HG03045 (cell line): ENCODE data around the gene KLHL30.

Source experiments
- ATAC-seq: cut with Tn5 transposase; IDR thresholded peaks from one replicate; pipeline ENCODE4 v1.9.1; 2021; ENCODE audit warnings: mild to moderate bottlenecking, moderate library complexity; ENCODE audit not compliant: unreplicated experiment

KLHL30 gene

DNA sequence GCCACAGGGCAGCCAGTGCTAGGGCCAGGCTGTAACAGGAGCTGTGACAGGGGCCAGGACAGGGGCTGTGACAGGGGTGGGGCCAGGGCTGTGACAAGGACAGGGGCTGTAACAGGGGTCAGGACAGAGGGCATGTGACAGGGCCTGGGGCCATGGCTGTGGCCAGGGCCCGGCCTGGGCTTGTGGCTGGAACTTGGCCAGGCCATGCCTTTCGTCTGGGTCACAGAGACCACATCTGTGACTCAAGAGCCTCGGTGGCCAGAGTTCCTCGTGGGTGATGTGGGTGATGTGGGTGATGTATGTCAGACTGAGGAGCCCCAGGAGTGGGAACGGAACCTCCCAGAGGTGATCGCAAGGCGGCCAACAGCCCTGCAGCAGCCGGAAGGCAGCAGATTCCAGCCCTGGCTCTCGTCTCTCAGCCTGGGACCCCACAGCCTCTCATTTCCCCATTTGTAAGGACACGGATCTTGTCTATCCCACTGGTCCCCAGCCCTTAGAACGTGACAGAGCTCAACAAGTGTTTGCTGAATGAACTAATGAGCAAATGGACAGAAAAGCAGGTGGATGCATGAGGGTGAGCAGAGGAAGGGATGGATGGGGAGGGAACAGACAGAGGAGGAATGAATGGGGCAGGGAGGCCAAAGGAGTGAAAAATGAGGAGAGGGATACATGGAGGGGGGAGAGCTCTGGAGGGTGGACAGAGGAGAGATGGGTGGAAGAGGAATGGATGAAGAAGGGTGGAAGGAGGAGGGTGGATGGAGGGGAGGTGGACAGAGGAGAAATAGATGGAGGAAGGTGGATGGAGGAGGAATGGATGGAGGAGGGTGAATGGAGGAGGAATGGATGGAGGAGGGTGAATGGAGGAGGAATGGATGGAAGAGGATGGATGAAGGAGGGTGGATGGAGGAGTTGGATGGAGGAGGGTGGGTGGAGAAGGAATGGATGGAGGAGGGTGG, 21.0 kb upstream of the KLHL30 start:
- no peak for ATAC-seq

DNA sequence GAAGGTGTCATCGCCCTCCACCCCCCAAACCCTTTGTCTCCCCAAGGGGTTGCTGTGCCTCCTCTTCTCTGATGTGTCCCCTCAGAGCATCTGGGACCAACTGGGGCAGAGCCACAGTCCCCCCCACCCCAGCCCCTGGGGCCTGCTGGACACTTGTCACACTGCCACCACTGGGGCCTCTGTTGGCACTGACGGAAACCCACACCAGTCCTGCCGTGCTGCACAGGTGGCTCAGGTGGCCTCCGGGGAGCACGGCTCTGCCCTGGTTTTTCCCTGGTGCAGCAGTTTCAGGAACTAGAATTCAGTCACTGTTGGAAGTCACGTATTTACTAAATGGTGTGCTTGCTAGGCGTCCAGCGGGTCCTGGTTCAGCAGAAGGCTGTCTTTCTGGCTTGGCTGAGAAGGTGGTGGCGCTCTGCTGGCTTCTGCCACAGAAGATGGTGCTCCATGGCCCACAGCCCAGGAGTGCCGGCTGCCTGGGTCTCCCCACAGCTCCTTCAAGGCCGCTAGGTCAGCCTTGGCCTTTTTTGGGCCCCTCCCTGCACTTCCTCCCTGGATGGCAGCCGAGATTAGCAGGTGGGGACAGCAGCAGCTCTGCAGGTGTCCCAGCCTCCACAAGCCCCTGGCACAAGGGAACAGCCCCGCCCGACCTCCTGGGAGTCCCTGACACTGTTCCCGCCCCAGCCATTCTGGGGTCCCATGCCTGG, 18.6 kb upstream of the KLHL30 start:
- ATAC-seq = no peak

DNA sequence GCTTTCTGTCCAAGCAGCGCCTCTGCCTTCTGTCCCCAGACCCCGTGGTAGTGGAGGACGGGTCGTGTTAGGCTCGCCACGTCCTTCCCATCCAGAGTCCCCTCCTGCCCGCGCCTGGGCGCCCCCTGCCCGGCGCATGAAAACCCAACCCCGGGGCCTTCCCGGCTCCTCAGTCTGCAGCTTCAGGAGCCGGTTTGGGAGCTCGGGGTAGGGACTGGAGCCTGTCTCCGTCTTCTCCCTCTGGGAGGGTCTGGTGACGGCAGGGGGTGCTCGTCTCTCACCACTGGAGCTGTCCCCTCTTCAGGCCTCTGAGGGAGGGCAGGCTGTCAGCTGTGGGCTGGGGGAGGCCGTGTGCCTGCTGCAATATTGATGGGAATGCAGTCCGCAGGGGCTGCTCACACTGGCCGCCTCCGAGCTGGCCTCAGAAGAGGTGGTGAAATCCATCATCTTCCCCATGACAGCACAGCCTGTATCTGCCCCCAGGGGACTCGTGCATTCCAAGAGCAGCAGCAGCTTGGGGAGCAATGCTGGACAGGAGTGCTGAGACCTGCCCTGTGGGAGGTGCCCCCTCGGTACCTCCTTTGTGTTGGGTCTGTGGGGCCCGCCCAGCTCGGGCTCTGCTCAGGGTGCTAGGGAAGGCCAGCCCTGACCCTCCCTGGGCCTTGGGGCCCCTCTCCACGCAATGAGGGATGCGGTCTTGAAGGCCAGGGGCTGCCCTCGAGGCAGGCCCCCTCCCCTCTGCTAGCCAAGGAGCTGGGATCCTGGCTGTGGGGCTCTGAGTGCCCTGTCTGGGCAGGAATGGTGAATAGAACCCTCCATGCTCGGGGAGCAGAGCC, 17.8 kb upstream of the KLHL30 start:
- ATAC-seq = no peak

DNA sequence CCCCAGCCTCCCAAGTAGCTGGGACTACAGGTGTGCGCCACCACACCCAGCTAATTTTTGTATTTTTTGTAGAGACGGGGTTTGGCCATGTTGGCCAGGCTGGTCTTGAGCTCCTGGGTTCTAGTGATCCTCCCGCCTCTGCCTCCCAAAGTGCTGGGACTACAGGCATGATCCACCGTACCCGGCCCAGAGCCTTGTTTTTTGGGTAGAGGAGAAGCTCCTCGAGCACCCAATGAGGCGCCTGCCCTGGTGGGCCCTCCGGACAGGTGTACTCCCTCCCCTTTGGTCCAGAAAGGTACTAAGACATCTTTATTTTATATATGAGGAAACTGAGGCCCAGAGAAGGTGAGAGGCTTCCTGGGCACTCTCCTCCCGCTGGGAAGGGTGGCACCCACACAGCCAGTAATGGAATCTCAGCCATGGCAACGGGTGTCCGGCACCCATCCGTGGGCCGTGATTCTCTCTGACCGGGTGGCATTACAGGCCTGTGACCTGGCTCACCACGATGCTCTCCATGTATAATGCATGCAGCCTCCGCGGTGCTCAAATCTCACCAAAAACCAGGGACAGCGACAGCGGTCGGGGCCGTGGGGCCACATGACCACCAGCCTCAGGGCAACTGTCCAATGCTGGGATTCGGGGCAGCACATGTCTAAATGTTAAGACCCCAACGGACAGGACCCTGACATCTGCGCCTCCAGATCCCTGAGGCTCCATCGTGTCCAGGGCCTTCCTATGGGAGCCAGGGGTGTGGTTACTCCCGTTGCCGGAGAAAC, 16.8 kb upstream of the KLHL30 start:
- no peak for ATAC-seq

DNA sequence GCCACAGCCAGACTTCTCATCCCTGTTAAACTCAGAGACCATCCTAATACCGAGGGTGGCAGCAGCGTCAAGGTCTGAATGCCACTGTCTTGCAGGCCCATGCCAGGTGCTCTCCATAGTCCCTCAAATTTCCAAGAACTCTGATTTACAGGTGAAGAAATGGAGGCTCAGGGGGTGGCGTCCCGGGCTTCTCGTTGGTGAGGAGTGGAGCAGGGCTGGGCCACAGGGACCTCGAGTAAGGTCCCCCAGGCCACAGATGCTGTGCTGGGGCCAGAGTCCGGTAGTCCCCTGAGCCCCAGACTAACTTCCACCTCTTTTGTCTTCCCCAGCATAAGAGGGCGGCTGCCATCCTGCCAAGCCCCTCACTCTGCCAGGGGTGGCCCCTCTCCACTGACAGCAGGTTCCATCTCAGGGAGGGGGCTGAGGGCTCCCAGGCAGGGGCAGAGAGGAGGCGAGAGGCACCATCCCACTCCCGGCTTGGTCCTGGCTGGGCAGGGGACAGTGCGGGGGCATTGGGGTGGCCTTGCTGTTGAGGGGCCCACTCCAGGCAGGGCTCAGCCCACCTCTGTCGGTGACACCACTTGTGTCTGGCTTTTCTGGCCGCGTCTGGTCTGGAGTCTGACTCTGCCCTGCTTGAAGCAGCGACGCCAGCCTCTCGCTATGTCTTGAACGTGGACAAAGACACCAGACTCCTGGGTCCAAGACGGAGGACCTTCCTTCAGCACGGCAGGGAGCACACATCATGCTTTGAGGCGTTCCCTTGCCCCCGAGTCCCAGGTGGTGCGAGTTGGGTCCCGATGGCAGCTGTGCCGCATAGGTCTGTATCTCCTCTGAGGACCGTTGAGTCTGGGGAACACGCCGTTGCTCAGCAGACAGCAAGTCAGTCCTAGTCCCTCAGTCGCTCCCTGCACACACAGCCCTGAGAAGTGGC, 15.9 kb upstream of the KLHL30 start:
- no peak for ATAC-seq

DNA sequence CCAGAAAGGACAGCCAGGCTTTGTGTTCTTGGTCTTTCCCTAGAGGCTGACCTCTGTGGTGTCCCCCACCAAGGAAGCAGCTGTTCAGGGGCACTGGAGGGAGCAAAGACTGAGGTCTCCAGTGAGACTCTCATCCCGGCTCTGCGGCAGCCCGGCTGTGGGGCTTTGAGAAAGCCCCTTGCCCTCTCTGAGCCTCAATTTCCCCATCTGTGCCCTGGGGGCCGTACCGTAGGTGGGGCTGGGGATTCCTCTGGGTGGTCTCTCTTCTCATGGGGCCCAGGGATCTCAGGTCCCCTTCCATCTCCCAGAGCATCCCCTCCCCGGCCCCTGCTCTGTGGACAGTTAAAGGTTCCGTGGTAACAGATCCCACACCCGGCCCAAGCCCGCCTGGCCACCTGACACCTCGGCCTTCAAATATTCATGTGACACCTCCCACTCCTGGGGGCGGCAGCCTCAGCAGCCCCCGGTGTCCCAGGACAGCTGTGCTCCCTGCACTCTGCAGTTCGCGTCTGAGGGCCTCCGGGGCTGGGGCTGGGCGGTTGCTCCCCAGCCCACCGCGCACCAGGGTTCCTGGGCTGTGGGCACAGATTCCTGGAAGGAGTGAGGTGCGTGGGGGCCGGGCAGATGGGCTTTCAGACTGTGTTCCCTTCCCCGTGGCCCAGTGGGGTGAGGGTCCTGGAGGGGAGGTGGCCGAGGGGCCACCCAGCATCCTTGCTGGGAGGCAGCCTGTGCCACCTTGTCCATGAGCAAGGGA, 15.1 kb upstream of the KLHL30 start:
- ATAC-seq = no peak

DNA sequence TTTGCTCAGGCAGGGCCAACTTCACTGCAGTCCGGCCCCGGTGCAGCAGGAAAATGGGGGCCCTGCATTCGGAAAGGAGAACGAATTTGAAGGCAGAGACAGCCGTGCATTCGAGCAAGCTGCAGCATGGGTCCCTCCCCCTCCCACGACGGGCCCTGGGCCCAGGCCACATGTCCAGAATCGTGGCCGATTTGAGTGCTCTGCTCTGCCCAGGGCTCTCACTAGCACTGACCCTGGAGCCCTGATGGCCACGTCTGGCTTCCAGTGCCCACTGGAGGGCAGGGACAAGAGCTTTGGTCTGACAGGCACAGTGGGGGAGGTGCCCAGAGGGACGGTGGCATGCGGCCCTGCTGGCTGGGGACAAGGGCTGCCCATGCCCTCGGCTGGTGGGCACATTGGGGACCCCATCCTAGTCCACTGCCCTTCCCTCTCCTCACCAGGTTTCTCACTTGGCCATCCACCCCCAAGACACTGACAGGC, 14.4 kb upstream of the KLHL30 start:
- no peak for ATAC-seq

DNA sequence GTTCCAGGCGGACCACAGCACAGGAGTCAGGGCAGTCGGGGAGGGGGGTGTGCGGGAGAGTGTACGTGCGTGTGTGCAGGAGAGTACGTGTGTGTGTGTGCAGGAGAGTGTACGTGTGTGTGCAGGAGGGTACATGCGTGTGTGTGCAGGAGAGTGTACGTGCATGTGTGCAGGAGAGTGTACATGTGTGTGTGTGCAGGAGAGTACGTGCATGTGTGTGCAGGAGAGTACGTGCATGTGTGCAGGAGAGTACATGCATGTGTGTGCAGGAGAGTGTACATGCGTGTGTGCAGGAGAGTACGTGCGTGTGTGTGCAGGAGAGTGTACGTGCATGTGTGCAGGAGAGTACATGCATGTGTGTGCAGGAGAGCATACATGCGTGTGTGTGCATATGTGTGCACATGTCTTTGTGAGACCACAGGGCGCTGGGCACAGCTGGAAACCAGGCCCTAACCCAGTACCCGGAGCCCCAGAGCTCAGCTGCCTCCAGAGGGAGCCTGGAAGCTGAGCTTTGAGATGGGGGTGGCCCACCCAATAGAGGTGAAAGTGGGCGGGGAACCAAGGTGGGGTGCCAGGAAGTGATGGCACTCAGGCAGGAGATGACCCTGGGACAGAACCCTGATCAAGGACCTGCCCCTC, 13.9 kb upstream of the KLHL30 start:
- no peak for ATAC-seq

DNA sequence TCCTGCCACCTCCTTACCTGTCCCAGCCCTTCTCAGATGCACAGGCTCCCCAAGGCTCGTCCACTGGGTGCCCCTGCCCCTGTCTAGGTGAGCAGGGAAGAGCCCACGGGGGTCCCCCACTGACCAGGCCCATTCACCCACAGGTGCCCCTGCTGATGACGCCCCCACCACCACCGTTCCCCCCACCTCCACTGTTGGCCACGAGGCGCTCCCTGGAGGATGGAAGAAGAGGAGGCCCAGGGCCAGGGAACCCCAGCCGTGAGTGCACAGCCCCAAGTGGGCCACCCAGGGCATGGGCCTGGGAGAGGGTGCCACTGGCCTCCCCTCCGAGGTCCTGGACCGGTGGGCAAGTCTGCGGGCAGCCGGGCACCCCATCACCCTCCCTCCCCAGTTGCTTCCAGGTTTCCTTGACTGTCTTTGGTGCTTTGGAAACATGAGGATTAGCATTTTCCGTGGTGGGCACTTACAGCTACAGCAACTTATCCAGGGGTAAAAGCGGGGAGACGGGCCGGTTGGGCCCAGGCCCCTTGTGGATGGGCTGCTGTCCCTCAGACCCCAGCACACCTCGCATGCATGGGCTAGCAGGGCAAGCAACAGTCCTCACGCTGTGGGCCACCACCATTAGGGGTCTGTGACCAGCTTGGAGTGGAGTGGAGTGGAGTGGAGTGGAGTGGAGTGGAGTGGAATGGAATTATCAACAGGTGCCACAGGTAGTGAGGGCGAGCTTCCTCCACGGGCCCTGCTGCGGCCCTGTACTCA, 13.2 kb upstream of the KLHL30 start:
- ATAC-seq = no peak

DNA sequence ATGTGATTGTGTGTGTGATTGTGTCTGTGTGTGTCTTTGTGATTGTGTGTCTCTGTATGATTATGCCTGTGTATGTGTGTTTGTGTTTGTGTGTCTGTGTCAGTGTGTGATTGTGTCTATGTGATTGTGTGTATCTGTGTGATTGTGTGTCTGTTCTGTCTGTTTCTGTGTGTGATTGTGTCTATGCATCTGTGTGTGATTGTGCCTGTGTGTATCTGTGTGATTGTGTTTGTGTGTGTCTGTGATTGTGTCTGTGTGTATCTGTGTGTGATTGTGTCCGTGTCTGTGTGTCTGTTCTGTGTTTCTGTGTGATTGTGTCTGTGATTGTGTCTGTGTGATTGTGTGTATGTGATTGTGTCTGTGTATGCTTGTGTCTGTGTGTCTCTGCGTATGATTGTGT, 12.1 kb upstream of the KLHL30 start:
- ATAC-seq = no peak

DNA sequence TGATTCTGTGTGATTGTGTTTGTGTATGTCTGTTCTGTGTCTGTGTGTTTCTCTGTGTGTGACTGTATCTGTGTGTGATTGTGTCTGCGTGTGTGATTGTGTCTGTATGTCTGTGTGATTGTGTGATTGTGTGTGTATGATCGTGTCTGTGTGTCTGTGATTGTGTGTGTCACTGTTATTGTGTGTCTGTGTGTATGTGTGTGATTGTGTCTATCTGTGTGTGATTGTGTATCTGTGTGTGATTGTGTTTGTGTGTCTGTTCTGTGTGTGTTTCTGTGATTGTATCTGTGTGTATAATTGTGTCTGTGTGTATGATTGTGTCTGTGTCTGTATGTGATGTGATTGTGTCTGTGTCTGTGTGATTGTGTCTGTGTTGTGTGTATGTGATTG, 11.7 kb upstream of the KLHL30 start:
- ATAC-seq = no peak

DNA sequence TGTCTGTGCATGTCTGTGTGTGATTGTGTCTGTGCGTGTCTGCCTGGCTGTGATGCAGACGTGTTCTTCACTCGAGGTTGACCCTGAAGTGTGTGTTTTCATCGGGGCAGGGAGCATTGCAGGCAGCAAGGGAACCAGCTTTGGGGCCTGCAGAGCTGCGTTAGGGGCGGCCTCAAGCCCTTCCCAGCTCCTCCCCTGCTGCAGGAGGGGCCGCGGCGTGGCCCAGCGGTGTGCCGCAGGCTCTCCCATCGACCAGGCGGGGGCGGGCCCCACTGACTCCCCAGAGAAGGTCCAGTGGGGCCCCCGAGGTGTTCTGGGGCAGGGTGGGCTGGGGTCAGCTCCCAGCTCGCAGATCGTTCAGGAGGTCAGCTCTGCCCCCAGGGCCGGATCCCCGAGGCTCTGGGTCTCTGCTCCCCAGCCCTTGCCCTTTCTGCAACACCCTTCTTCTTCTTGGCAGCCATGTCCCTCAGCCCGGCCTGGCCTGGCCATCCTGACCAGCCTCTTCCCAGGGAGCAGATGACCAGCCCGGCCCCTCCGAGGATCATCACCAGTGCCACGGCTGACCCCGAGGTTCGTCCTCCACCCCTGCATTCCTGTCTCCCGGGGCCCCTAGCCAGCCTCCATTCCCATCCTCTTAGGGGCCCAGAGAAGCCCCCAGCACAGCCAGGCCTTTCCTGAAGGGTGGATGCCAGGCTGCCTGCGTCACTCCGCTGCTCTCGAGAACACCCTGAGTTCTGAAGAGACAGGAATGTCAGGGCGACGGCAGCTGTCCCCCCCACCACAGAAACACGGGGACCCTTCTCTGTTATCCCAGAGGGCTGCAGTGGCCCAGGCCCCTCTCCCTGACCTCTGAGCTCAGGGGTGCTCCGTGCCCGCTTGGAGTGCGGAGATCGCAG, 11.1 kb upstream of the KLHL30 start:
- no peak for ATAC-seq

DNA sequence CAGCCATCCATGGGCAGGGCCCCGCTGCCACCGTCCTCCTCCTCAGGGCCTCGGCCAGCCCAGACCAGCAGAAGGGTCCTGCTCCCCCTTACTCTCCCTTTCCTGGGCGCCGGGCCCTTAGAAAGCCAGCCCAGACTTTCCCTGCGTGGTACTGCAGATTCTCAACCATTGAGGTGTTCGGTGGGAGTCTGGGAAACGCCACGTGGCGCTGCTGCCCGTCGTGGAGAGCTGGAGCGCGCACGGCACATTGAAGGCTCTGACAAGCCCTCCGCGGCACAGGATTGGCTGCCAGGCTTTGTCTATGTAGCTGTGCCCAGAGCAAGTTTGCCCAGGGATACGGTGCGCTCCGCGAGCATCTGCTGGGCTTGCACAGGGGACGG, 10.4 kb upstream of the KLHL30 start:
- no peak for ATAC-seq

DNA sequence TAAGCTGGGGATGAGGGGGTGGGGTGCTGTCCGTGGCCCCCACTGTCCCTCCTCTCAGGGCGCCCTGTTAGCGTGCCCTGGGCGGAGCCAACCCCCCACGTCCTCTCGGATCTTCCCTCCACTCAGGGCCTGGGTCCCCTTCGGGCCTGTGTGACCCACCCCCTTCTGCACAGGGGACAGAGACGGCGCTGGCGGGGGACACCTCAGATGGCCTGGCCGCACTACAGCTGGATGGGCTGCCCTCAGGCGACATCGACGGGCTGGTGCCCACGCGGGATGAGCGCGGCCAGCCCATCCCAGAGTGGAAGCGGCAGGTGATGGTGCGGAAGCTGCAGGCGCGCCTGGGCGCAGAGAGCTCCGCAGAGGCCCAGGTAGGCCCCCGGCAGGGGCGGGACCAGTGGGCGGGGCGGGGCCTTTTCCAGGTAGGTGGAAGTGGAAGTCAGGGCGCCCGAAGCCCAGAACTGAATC, 9.9 kb upstream of the KLHL30 start:
- ATAC-seq = no peak

DNA sequence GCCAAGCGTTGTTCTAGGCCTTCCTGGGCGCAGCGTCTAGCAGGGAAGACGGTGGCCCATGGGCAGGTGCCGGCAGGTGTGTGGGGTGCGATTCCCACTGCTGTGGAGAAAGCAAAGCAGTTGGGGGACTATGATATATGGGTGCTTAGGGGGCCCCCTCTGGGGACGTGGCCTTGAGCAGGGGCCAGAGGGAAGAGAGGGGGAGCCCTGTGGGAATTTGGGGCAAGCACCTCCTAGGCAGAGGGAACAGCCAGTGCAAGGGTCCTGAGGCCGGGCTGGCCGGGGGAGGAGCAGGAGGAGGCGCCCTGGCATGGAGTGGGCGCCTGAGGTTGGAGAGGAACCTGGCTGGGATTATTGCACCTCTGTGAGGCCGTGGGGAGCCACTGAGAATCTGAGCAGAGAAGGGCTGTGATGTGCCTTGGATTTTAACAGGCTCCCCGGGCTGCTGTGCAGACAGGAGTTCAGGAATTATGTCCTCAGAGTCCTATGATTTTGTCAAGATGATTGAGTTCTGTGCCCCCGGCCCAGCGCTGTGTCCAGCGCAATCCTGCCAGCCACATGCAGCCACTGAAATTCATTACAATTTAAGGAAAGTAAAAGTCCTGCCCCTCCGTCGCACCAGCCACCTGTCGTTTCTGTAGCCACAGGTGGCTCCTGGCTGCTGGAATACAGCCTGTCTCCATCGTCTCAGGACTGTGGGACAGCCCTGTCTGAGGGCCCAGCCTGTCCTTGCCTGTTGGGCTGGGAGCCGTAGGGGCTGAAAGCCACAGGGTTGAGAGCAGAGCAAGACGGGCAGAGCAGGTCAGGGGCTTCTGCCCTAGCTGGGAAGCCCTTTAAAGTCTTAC, 9.1 kb upstream of the KLHL30 start:
- ATAC-seq = no peak
